ENCODE results near the gene CMTM2.
A peak's percentile ranks its signal among the peaks of the same experiment; 100 is the strongest.
"Not testable (repeated sequence)": the region's sequence is repeated elsewhere in the genome, so short reads cannot be mapped to it uniquely, and the experiment has no call there.

Gene CMTM2

DNA sequence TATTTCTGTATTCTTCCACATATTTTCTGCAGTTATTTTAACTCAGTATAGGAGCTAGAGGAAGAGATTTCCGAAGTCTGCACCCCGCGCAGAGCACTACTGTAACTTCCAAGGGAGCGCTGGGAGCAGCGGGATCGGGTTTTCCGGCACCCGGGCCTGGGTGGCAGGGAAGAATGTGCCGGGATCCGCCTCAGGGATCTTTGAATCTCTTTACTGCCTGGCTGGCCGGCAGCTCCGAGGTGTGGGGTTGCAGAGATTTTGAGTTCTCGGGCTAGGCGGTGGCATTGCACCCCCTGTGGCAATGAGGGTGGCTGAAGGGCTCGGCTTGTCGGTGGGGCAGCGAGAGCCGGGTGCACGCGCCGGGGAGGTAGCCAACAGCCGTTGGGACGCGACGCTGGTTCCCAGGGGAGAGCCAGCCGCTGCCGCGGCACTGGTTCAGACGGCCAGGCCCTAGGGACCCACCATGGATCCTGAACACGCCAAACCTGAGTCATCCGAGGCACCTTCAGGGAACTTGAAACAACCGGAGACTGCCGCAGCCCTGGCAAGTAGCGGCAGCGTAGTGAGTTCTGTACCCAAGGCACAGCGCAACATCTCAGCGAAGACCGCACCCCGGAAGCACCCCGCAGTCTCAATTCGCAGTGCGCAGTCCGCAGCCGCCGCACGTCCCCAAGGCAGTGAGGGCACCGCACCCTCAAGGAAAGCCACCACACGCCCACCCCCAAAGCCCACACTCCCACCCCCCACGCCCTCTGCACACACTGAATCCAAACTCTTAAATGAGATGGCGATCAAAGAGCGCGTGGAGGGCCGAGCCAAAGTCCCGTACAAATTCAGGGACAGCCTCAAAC, 13.0 kb upstream of the CMTM2 start, which contains the start of gene CMTM1:
CMTM1 (plus strand) TSS at position 389 of the 851 bp plus-strand sequence; CDS start at position 464, 75 bp downstream.
- no peaks in the 10 kb centered on the region for H3K27me3 Mint-ChIP-seq
- H3K9me3 Mint-ChIP-seq, result no peaks in the 10 kb centered on the region
- H3K27ac Mint-ChIP-seq, result no peak within 1 kb of the TSS
- H3K4me1 Mint-ChIP-seq, result peaks cover 42% of the 10 kb centered on the region
- ATAC-seq (no peak), DNase-seq (no peak)
- no peak within 1 kb of the TSS for H3K4me3 Mint-ChIP-seq

DNA sequence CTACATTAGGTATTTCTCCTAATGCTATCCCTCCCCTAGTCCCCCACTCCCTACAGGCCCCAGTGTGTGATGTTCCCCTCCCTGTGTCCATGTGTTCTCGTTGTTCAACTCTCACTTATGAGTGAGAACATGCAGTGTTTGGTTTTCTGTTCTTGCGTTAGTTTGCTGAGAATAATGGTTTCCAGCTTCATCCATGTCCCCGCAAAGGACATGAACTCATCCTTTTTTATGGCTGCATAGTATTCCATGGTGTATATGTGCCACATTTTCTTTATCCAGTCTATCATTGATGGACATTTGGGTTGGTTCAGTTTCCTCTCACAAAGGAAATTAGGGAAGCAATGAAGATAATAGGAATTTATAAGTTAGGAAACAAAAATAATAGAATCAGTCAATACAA, 12.0 kb upstream of the CMTM2 start:
- Mint-ChIP-seq H3K4me1 (peaks cover 36% of the 10 kb centered on the region), H3K27ac (peak overlapping the region; percentile 21 to 69)
- H3K9me3 Mint-ChIP-seq, ATAC-seq, H3K4me3 Mint-ChIP-seq, DNase-seq, H3K27me3 Mint-ChIP-seq: not testable (repeated sequence)

DNA sequence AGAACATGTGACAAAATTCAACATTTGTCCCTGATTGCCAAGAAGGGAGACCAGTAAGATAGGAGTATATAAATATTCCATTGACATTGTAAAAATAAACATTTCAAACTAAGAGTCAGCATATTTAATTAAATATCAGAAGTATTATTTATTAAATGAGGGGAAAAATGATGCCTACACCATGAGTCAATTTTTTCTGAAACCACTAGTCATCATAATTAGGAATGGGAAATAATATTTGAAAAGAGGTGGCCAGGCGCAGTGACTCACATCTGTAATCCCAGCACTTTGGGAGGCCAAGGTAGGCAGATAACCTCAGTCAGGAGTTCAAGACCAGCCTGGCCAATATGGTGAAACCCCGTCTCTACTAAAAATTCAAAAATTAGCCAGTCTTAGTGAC, 10.9 kb upstream of the CMTM2 start:
- Mint-ChIP-seq H3K27ac (no peak overlapping the region), H3K4me1 (peaks cover 28% of the 10 kb centered on the region), H3K27me3 (no peaks in the 10 kb centered on the region), H3K4me3 (no peak overlapping the region), H3K9me3 (no peaks in the 10 kb centered on the region)
- DNase-seq (no peak), ATAC-seq (no peak)

DNA sequence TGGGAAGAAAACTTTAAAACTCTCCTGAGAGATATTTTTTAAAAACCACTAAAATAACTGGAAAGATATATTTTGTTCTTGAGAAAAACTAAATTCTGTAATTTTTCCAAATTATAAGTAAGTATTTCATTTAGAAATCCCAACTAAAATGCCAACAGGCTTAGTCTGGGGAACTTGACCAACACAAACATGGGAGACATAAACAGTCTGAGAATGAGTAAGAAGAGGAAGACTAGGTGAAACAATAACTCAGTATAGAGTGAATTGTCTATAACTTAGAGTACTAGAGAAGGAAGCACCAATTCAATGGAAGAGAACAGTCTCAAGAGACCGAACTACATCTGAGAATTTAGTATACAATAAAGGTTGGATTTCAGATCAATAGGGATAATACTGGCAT, 10.1 kb upstream of the CMTM2 start:
- ATAC-seq (no peak), DNase-seq (no peak)
- no peaks in the 10 kb centered on the region for H3K27me3 Mint-ChIP-seq
- no peaks in the 10 kb centered on the region for H3K9me3 Mint-ChIP-seq
- no peak overlapping the region for H3K4me3 Mint-ChIP-seq
- no peak overlapping the region for H3K27ac Mint-ChIP-seq
- peaks cover 20% of the 10 kb centered on the region for H3K4me1 Mint-ChIP-seq

DNA sequence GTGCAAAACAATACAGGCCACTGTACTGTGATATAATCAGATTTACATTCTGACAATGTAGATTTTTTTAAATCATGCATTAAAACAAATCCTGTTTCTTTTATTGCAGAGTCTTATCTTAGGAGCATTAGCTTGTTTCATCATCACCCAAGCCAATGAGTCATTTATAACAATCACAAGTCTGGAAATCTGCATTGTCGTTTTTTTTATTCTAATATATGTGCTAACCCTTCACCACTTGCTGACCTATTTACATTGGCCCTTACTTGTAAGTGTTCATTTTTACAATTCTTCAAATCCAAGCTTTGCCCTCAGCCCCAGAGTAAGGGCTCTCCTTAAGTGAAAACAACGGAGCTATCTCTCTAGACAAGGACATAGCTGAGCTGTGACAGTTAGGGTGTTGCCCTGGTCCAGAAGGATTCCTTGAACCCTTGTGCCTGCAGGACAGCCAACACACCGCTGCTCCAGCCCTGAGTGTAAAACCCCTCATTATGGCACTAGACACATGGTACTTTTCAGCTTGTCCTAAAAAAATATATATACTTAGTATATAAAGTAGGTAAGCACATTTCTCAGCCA, 9.3 kb upstream of the CMTM2 start:
- H3K27me3 Mint-ChIP-seq, result no peaks in the 10 kb centered on the region
- no peak overlapping the region for H3K4me3 Mint-ChIP-seq
- no peaks in the 10 kb centered on the region for H3K9me3 Mint-ChIP-seq
- ATAC-seq (no peak), DNase-seq (no peak)
- peaks cover 16% of the 10 kb centered on the region for H3K4me1 Mint-ChIP-seq
- H3K27ac Mint-ChIP-seq, result no peak overlapping the region

DNA sequence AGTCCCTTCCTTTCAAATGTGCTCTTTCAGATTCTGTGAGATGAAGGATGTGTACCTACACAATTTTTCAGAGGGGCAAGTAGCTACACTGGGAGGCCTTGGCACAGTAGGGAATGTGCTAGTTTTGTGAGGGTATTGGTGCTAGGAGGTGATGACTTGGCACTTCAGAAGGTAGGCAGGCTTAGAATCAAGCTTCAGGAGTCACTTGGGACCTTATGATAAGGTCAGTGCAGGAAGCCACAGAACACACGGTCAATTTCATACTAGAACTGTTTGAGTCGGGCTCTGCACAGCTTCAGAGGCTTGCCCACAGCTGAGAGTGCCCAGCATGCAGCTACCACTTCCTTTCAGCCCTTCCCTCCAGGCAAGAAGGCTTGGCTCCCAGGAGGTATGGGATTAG, 6.9 kb upstream of the CMTM2 start:
- Mint-ChIP-seq H3K4me3 (no peak overlapping the region), H3K9me3 (no peaks in the 10 kb centered on the region), H3K27me3 (peaks cover 4% of the 10 kb centered on the region), H3K4me1 (peaks cover 8% of the 10 kb centered on the region), H3K27ac (no peak overlapping the region)
- ATAC-seq (no peak), DNase-seq (no peak)

DNA sequence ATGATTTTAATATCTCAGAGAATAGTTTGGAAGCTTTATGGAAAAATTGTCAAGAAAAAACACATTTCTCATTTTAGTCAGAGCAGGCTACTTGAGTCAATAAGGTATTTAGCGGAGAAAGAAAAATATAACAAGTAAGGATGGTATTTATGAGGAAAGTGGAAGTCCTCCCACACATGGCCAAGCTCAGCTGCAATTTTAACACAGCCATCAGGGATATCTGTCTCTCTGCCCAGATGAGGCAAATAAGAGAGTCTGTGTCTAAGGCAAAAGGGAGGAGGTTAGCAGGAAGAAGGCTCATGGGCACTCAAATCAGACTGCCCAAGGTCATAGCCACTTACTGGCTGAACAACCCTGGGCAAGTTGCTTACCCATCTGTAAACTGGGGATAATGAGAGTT, 5.2 kb upstream of the CMTM2 start:
- ATAC-seq, result no peak
- Mint-ChIP-seq H3K27ac (no peak overlapping the region), H3K9me3 (no peaks in the 10 kb centered on the region), H3K4me3 (no peak overlapping the region), H3K27me3 (peaks cover 21% of the 10 kb centered on the region), H3K4me1 (peaks cover 9% of the 10 kb centered on the region)
- no peak for DNase-seq

DNA sequence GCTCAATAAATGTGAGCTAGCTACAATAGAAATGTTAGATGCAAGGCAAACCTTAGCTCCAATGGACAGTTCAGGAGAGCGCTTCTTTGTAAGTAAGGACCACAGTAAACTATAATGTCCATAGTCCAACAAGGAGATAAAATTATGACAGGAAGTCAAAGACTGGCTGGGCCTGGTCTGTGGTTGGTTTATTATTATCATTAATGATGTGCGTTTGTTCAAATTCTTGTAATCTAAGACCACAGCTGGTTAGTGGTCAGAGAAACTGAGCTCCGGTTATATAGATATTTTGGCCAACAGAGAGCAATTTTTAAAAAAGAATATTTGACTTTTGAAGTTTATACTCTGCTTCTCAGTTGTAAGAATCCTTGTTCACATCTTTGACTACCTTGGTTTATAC, 4.7 kb upstream of the CMTM2 start:
- ATAC-seq (no peak), DNase-seq (no peak)
- H3K4me3 Mint-ChIP-seq, result no peak overlapping the region
- H3K27me3 Mint-ChIP-seq, result peaks cover 26% of the 10 kb centered on the region
- no peak overlapping the region for H3K27ac Mint-ChIP-seq
- no peaks in the 10 kb centered on the region for H3K9me3 Mint-ChIP-seq
- peaks cover 13% of the 10 kb centered on the region for H3K4me1 Mint-ChIP-seq

DNA sequence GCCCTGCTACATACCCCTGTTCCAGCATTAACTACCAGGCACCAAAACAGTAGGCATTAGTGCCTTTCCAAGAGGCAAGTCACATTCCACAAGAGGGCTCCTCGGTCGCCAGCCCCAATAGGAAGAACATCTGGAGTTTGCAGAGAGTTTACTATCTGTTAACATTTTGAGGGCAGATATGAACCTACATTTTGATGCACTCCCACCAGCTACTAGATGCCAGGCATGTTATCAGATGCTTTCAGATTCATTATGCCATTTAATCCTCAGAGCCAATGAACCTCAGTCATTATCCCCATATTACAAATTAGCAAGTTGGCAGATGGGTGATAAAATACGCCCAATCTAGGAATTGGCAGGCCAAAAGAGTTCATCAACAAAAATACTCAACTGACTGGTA, 4.2 kb upstream of the CMTM2 start:
- ATAC-seq, result no peak
- Mint-ChIP-seq H3K9me3 (no peaks in the 10 kb centered on the region), H3K27ac (no peak overlapping the region), H3K27me3 (peaks cover 31% of the 10 kb centered on the region), H3K4me1 (peaks cover 18% of the 10 kb centered on the region), H3K4me3 (no peak overlapping the region)
- DNase-seq, result no peak

DNA sequence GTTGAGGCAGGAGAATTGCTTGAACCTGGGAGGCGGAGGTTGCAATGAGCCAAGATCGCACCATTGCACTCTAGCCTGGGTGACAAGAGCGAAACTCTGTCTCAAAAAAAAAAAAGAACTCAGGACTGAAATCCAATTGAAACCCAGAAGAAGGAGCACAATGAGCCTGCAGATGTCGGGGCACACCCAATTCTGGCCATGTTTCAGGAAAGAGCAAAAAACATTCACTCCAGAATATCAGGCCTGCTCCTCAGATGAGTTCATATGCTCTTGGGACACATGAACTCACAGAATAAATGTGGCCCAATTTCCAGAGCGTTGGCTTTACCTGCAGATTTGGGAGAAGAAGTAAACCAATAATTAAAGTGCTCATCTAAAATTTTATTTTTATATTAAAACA, 3.0 kb upstream of the CMTM2 start:
- Mint-ChIP-seq H3K27ac (no peak overlapping the region), H3K4me1 (peaks cover 24% of the 10 kb centered on the region), H3K9me3 (no peaks in the 10 kb centered on the region), H3K27me3 (peaks cover 43% of the 10 kb centered on the region), H3K4me3 (no peak overlapping the region)
- no peak for ATAC-seq
- DNase-seq, result no peak

DNA sequence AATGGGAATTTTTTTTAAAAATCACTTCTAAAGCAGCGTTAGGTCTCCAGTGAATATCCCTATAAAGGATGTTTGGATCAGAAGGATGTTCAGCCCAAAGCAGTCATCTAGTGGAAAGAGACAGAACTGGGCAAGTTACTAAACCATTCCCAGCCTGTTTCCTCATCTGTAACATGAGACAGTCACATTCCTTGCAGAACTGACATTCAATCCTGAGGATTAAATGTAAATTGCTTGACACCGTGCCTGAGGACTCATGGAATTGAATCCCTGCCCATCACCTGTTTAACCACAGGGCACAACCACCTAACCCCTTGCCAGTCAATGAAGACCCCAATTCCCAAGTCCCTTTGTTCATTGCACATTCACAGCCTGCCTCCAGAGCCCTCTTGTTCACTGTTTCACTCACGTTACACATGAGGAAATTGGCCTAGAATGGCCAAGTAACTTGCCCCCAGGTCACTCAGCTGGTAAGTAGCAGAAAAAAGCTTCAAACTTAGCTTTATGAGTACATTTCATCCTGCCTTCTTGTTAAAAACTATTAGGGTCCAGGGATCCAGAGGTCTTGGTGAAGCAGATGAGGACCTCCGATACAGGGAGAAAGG, 1.4 kb downstream of the CMTM2 start:
- no peak for ATAC-seq
- peaks cover 49% of the 10 kb centered on the region for H3K27me3 Mint-ChIP-seq

DNA sequence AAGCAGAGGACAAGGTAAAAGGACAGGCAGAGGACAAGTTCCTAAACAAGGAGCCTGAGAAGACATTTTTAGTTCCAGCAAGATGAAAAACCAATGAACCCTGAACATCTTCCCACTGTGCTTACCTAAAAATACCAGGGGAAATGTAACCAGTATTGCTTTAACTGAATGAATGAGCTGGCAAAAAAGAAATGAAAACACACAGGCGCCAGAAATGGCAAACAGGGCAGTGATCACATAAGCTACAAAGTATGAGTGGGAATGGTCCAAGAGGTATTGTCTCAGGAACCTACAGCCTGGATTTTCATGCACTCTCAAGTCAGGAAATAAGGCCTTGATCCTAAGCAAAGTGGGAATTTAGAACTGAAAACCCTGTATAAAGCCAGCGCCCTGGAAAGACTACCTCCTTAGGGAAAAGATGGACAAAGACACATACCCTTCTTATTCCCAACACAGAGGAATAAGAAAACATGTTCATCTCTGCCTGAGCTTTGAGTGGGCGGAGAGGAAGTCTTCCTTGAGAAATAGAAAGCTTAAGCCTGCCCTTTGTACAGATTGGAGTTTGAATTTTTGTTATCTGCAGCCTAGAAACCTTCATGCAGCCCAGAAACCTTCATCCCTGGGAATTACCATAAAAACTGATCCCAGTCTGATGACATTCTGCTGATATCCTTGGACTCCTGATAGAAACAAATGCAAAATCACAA, 2.1 kb downstream of the CMTM2 start:
- H3K9me3 Mint-ChIP-seq, result no peaks in the 10 kb centered on the region
- ATAC-seq (no peak), DNase-seq (no peak)
- H3K4me1 Mint-ChIP-seq, result peaks cover 32% of the 10 kb centered on the region
- no peak overlapping the region for H3K27ac Mint-ChIP-seq
- H3K4me3 Mint-ChIP-seq, result no peak overlapping the region
- peaks cover 49% of the 10 kb centered on the region for H3K27me3 Mint-ChIP-seq

More for the DNA sequence above, 1.4 kb downstream of the CMTM2 start:
- no peak for DNase-seq
- Mint-ChIP-seq H3K4me3 (no peak overlapping the region), H3K9me3 (no peaks in the 10 kb centered on the region), H3K4me1 (peaks cover 31% of the 10 kb centered on the region), H3K27ac (no peak overlapping the region)

DNA sequence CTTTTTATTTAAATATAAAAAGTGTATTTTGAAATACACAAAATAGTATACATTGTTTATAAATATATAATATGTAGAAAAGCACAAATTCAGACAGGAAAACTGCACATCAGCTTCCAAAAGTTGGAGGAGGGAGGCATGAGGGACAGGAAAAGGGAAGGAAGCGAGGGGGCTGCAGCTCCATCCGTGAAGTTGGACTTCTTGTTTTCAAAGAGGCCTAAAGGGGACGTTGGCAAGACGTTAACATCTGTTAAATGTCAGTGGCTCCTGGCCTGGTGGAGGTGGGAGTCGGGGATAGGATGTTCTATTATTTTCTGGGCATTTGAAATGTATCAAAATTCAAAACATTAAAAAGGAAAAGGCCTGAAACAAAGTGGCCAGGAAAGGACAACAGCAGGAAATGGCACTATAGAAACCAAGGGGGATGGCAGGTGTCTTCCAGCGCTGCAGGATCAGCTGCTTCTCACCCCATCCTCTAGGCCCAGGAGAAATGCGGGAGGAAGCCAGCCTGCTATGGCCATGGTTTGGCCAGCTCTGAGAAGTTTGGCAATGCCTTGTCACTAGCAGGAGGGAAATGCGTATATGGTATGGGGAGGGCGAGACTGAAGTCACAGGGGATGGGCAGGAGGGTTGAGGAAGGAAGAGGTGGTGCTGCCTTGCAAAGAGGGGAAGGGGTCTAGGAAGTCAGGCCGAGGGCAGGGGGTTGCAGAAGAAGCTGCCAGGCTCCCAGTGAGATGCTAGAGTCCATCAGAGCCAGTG, 6.4 kb downstream of the CMTM2 start:
- Mint-ChIP-seq H3K27me3 (peaks cover 12% of the 10 kb centered on the region), H3K4me3 (no peak overlapping the region), H3K4me1 (peaks cover 56% of the 10 kb centered on the region), H3K27ac (no peak overlapping the region), H3K9me3 (no peaks in the 10 kb centered on the region)
- no peak for ATAC-seq
- DNase-seq, result no peak

DNA sequence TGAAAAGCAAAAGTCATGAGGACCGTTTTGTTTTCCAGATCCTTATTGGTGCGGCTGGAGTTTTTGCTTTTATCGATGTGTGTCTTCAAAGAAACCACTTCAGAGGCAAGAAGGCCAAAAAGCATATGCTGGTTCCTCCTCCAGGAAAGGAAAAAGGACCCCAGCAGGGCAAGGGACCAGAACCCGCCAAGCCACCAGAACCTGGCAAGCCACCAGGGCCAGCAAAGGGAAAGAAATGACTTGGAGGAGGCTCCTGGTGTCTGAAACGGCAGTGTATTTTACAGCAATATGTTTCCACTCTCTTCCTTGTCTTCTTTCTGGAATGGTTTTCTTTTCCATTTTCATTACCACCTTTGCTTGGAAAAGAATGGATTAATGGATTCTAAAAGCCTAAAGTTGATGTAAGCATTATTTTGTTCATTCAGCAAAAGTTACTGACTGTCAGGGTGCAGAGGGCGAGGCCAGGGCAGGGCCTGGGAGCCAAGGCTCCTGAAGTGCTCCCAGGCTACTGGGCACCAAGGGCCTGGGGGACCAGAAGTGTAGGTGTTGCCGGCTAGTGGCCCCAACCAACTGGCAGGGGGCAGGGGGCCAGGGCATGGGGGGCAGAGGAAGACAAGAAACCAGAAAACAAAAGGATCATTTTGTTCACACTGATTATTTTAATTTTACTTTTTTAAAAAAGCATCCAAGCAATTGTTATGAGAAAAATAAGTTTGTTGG, 8.8 kb downstream of the CMTM2 start:
- H3K4me3 Mint-ChIP-seq, result peak overlapping the region; percentile 79 to 85
- no peak for DNase-seq
- peak overlapping the region; percentile 23 to 96 for H3K27ac Mint-ChIP-seq
- H3K27me3 Mint-ChIP-seq, result peaks cover 8% of the 10 kb centered on the region
- peaks cover 47% of the 10 kb centered on the region for H3K4me1 Mint-ChIP-seq
- ATAC-seq, result no peak
- H3K9me3 Mint-ChIP-seq, result no peaks in the 10 kb centered on the region
